Liver (tissue), 9 donors: ENCODE measurements around the gene MID1. TPM values are rescaled to one million over a fixed set of nuclear protein-coding genes. Genes with fewer than 3 reads are reported as not detected.

Experiments
- DNase-seq: peaks from one replicate; pipeline ENCODE4 v3.0.0-alpha.2; 2017; ENCODE audit warnings: low spot score
- H3K27ac ChIP-seq, 2 donors: one replicate each; pipeline ENCODE4 v1.7.0; 2013; ENCODE audit warnings: inconsistent platforms in 2 of 2, low read length in 2 of 2, control low read depth in 1 of 2, low read depth in 1 of 2, mild to moderate bottlenecking in 1 of 2
- H3K27me3 ChIP-seq, 4 donors: one replicate each; pipeline versions ENCODE4 v1.6.1 to v1.7.0; 2013; ENCODE audit warnings: low read length in 3 of 4, inconsistent platforms in 1 of 4, mild to moderate bottlenecking in 1 of 4, moderate library complexity in 1 of 4; ENCODE audit not compliant: control insufficient read depth in 4 of 4, insufficient read depth in 4 of 4
- H3K36me3 ChIP-seq, 4 donors: one replicate each; pipeline versions ENCODE4 v1.6.1 to v1.7.0; 2013; ENCODE audit warnings: low read length in 3 of 4, mild to moderate bottlenecking in 3 of 4, low read depth in 1 of 4, moderate library complexity in 1 of 4; ENCODE audit not compliant: control insufficient read depth in 4 of 4, insufficient read depth in 3 of 4
- H3K4me1 ChIP-seq, 4 donors: one replicate each; pipeline versions ENCODE4 v1.6.1 to v1.7.0; 2013; ENCODE audit warnings: low read length in 3 of 4, mild to moderate bottlenecking in 3 of 4, moderate library complexity in 1 of 4; ENCODE audit not compliant: control insufficient read depth in 4 of 4, insufficient read depth in 4 of 4
- H3K4me3 ChIP-seq, 3 donors: one replicate each; pipeline versions ENCODE4 v1.6.1 to v1.7.0; 2013; ENCODE audit warnings: low read length in 3 of 3, control low read depth in 1 of 3, low read depth in 1 of 3, mild to moderate bottlenecking in 1 of 3
- H3K9ac ChIP-seq, 2 donors: one replicate each; pipeline ENCODE4 v1.7.0; 2013; ENCODE audit warnings: low read length in 2 of 2, mild to moderate bottlenecking in 2 of 2, moderate library complexity in 2 of 2, control low read depth in 1 of 2, low read depth in 1 of 2
- H3K9me3 ChIP-seq, 4 donors: one replicate each; pipeline versions ENCODE4 v1.6.1 to v1.7.0; 2013; ENCODE audit warnings: low read length in 3 of 4; ENCODE audit not compliant: control insufficient read depth in 4 of 4
- EGR1 ChIP-seq, 2 donors: IDR thresholded peaks; 2 replicates each; pipeline ENCODE4 v1.6.1; 2016 to 2018; ENCODE audit warnings: antibody characterized with exemption in 2 of 2, low read depth in 2 of 2
- FOXA1 ChIP-seq: IDR thresholded peaks from 2 replicates; pipeline ENCODE4 v1.6.1; 2016; ENCODE audit warnings: antibody characterized with exemption
- FOXA2 ChIP-seq: IDR thresholded peaks from 2 replicates; pipeline ENCODE4 v1.6.1; 2016; ENCODE audit warnings: antibody characterized with exemption
- GABPA ChIP-seq, 2 donors: IDR thresholded peaks in 1 of 2; conservative IDR thresholded peaks in 1 of 2; 2 replicates each; pipeline ENCODE4 v1.6.1; 2016; ENCODE audit warnings: antibody characterized with exemption in 2 of 2, mild to moderate bottlenecking in 1 of 2, moderate library complexity in 1 of 2
- HNF4A ChIP-seq, 2 donors: conservative IDR thresholded peaks; 2 replicates each; pipeline ENCODE4 v1.6.1; 2016; ENCODE audit warnings: antibody characterized with exemption in 2 of 2, mild to moderate bottlenecking in 2 of 2
- HNF4G ChIP-seq: IDR thresholded peaks from 2 replicates; pipeline ENCODE4 v1.6.1; 2016; ENCODE audit warnings: antibody characterized with exemption
- JUND ChIP-seq, 2 donors: IDR thresholded peaks; 2 replicates each; pipeline ENCODE4 v1.6.1; 2016; ENCODE audit warnings: antibody characterized with exemption in 2 of 2
- NR2F2 ChIP-seq: IDR thresholded peaks from 2 replicates; pipeline ENCODE4 v1.6.1; 2016; ENCODE audit warnings: antibody characterized with exemption
- RAD21 ChIP-seq, 2 donors: IDR thresholded peaks; 2 replicates each; pipeline ENCODE4 v1.6.1; 2016; ENCODE audit warnings: antibody characterized with exemption in 2 of 2, mild to moderate bottlenecking in 2 of 2
- RXRA ChIP-seq, 2 donors: IDR thresholded peaks; 2 replicates each; pipeline ENCODE4 v1.6.1; 2017 to 2018; ENCODE audit warnings: antibody characterized with exemption in 2 of 2, mild to moderate bottlenecking in 1 of 2
- SP1 ChIP-seq: IDR thresholded peaks from 2 replicates; pipeline ENCODE4 v1.6.1; 2018; ENCODE audit warnings: antibody characterized with exemption, mild to moderate bottlenecking
- YY1 ChIP-seq: IDR thresholded peaks from 2 replicates; pipeline ENCODE4 v1.6.1; 2016; ENCODE audit warnings: antibody characterized with exemption, mild to moderate bottlenecking
- WGBS: extraction: QIAGEN DNeasy Blood & Tissue Kit; methylation state at CpG from one replicate; pipeline ENCODE4 v1.1.7; 2013; 5-methylcytosine and 5-hydroxymethylcytosine counted together
- polyA plus RNA-seq, 2 donors: library from polyadenylated mRNA; stranded (reverse) in 1 of 2; unstranded in 1 of 2; fragments of 200-250 nt in 1 of 2; fragments of >200 nt in 1 of 2; fragmentation: Nextera tagmentation in 1 of 2; extraction: Ambion mirVana in 1 of 2; gene quantifications; one replicate each; pipeline versions ENCODE4 v1.2.1 to v1.2.3, GENCODE V29; 2013 to 2015
- total RNA-seq, 2 donors: library from RNA; depleted of rRNA; stranded (reverse); fragments of >200 nt; gene quantifications; one replicate each; pipeline ENCODE4 v1.2.3, GENCODE V29; 2014
- TF ChIP-seq, protein P1 (sequence below): IDR thresholded peaks from 2 replicates; pipeline ENCODE4 v1.6.1; 2016; ENCODE audit warnings: antibody characterized with exemption
- TF ChIP-seq, protein P2 (sequence below): IDR thresholded peaks from 2 replicates; pipeline ENCODE4 v1.6.1; 2016; ENCODE audit warnings: antibody characterized with exemption, mild to moderate bottlenecking
- TF ChIP-seq, protein P3 (sequence below): fragments of 150-350 bp; IDR thresholded peaks from 2 replicates; pipeline ENCODE4 v1.5.1; 2017; ENCODE audit warnings: improper control_type of control experiment, low read depth, low read length; ENCODE audit not compliant: missing input control
- TF ChIP-seq, protein P4 (sequence below): IDR thresholded peaks from 2 replicates; pipeline ENCODE4 v1.6.1; 2016; ENCODE audit warnings: antibody characterized with exemption
- TF ChIP-seq, protein P5 (sequence below): IDR thresholded peaks from 2 replicates; pipeline ENCODE4 v1.6.1; 2016; ENCODE audit warnings: antibody characterized with exemption
- donor health status: healthy.
- donor health status: healthy.
- donor health status: healthy.
- donor health status: healthy.
- donor health status: healthy.

The MID1 gene
- total and polyA plus RNA-seq, 4 donors, result 1.8 to 7.9 (median 4.2) TPM

DNA sequence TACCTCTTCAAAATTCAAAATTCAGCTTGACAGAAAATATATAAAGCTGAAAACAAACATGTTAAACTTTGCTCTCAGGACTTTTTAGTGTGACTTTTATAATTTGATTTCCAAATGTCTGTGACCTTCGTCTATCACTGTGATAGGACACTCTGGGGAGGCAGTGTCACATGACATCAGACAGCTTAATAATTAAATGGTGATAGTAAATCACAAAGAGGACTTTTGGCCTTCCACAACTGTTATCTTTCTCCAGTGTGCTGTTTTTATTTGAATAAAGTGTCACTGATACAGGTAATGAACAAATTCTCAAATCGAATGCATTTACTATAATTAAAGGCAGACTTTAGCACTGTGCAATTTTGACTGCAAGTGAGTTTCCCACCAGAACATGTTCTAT lies 83.1 kb downstream of the MID1 start:
- no peak for TF ChIP-seq GABPA (IDR thresholded peaks at IDR 0.05 in 1 of 2, conservative IDR thresholded peaks at IDR 0.05 in 1 of 2)
- peak in 1 of 2 donors; percentile 9 for TF ChIP-seq RAD21 (IDR thresholded peaks at IDR 0.05)
- TF ChIP-seq HNF4G, result peak; percentile 40
- no peak for TF ChIP-seq FOXA2
- TF ChIP-seq HNF4A (conservative IDR thresholded peaks at IDR 0.05), result peak; percentile 78 to 82
- TF ChIP-seq NR2F2, result no peak
- TF ChIP-seq, protein P1, sequence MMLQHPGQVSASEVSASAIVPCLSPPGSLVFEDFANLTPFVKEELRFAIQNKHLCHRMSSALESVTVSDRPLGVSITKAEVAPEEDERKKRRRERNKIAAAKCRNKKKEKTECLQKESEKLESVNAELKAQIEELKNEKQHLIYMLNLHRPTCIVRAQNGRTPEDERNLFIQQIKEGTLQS, result no peak
- TF ChIP-seq SP1, result peak; percentile 79
- peak in 1 of 2 donors; percentile 29 for TF ChIP-seq JUND (IDR thresholded peaks at IDR 0.05)
- TF ChIP-seq, protein P2, sequence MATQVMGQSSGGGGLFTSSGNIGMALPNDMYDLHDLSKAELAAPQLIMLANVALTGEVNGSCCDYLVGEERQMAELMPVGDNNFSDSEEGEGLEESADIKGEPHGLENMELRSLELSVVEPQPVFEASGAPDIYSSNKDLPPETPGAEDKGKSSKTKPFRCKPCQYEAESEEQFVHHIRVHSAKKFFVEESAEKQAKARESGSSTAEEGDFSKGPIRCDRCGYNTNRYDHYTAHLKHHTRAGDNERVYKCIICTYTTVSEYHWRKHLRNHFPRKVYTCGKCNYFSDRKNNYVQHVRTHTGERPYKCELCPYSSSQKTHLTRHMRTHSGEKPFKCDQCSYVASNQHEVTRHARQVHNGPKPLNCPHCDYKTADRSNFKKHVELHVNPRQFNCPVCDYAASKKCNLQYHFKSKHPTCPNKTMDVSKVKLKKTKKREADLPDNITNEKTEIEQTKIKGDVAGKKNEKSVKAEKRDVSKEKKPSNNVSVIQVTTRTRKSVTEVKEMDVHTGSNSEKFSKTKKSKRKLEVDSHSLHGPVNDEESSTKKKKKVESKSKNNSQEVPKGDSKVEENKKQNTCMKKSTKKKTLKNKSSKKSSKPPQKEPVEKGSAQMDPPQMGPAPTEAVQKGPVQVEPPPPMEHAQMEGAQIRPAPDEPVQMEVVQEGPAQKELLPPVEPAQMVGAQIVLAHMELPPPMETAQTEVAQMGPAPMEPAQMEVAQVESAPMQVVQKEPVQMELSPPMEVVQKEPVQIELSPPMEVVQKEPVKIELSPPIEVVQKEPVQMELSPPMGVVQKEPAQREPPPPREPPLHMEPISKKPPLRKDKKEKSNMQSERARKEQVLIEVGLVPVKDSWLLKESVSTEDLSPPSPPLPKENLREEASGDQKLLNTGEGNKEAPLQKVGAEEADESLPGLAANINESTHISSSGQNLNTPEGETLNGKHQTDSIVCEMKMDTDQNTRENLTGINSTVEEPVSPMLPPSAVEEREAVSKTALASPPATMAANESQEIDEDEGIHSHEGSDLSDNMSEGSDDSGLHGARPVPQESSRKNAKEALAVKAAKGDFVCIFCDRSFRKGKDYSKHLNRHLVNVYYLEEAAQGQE, result peak; percentile 57
- TF ChIP-seq, protein P3, sequence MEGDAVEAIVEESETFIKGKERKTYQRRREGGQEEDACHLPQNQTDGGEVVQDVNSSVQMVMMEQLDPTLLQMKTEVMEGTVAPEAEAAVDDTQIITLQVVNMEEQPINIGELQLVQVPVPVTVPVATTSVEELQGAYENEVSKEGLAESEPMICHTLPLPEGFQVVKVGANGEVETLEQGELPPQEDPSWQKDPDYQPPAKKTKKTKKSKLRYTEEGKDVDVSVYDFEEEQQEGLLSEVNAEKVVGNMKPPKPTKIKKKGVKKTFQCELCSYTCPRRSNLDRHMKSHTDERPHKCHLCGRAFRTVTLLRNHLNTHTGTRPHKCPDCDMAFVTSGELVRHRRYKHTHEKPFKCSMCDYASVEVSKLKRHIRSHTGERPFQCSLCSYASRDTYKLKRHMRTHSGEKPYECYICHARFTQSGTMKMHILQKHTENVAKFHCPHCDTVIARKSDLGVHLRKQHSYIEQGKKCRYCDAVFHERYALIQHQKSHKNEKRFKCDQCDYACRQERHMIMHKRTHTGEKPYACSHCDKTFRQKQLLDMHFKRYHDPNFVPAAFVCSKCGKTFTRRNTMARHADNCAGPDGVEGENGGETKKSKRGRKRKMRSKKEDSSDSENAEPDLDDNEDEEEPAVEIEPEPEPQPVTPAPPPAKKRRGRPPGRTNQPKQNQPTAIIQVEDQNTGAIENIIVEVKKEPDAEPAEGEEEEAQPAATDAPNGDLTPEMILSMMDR, result no peak
- TF ChIP-seq RXRA (IDR thresholded peaks at IDR 0.05), result peak; percentile 11 to 60
- TF ChIP-seq, protein P4, sequence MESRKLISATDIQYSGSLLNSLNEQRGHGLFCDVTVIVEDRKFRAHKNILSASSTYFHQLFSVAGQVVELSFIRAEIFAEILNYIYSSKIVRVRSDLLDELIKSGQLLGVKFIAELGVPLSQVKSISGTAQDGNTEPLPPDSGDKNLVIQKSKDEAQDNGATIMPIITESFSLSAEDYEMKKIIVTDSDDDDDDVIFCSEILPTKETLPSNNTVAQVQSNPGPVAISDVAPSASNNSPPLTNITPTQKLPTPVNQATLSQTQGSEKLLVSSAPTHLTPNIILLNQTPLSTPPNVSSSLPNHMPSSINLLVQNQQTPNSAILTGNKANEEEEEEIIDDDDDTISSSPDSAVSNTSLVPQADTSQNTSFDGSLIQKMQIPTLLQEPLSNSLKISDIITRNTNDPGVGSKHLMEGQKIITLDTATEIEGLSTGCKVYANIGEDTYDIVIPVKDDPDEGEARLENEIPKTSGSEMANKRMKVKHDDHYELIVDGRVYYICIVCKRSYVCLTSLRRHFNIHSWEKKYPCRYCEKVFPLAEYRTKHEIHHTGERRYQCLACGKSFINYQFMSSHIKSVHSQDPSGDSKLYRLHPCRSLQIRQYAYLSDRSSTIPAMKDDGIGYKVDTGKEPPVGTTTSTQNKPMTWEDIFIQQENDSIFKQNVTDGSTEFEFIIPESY, result no peak
- TF ChIP-seq YY1, result peak; percentile 42
- H3K9ac ChIP-seq, result peak overlapping the region in 1 of 2 donors; percentile 53
- peaks cover 3 to 7% (median 5%) of the 10 kb centered on the region in 4 donors for H3K4me1 ChIP-seq
- H3K27me3 ChIP-seq, result no peaks in the 10 kb centered on the region
- no peaks in the 10 kb centered on the region for H3K9me3 ChIP-seq
- WGBS, result 23% methylated on average over 2 of the region's 2 CpGs
- H3K4me3 ChIP-seq, result no peak overlapping the region
- no peak for DNase-seq
- peak overlapping the region; percentile 52 to 90 for H3K27ac ChIP-seq
- no peaks in the 10 kb centered on the region for H3K36me3 ChIP-seq

DNA sequence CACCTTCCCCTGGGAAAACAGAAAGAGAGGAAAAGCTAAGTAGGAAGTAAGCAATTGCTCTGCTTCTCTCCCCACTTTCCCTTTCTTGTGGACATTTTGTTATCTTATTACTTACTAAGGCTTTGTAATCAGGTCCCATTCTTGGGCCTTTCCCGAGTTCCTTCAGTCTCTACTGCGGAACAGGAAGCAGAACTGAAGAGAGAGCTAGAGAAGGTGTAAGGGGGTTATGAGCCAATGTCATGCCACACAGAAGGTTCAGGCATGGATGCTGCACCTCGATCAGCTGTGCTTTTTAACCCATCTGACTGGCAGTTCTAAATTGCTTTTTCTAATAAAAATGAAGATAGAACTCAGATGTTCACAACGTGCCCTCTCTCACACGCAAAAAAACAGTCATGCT lies 83.6 kb downstream of the MID1 start:
- peak overlapping the region in 1 of 2 donors; percentile 53 for H3K9ac ChIP-seq
- H3K36me3 ChIP-seq, result no peaks in the 10 kb centered on the region
- peaks cover 3 to 7% (median 5%) of the 10 kb centered on the region in 4 donors for H3K4me1 ChIP-seq
- H3K27me3 ChIP-seq, result no peaks in the 10 kb centered on the region
- 26% methylated on average over 5 of the region's 5 CpGs for WGBS
- peak overlapping the region; percentile 52 to 90 for H3K27ac ChIP-seq
- DNase-seq, result no peak
- H3K4me3 ChIP-seq, result no peak overlapping the region
- H3K9me3 ChIP-seq, result no peaks in the 10 kb centered on the region
- TF ChIP-seq EGR1 (IDR thresholded peaks at IDR 0.05; ENCODE audit: low read depth in 2 of 2), result no peak
- TF ChIP-seq GABPA (IDR thresholded peaks at IDR 0.05 in 1 of 2, conservative IDR thresholded peaks at IDR 0.05 in 1 of 2), result no peak
- no peak for TF ChIP-seq JUND (IDR thresholded peaks at IDR 0.05)
- TF ChIP-seq FOXA1, result no peak
- TF ChIP-seq, protein P5, sequence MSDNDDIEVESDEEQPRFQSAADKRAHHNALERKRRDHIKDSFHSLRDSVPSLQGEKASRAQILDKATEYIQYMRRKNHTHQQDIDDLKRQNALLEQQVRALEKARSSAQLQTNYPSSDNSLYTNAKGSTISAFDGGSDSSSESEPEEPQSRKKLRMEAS, result no peak
- TF ChIP-seq, protein P1, result no peak
- no peak for TF ChIP-seq FOXA2
- no peak for TF ChIP-seq RXRA (IDR thresholded peaks at IDR 0.05)
- TF ChIP-seq HNF4A (conservative IDR thresholded peaks at IDR 0.05), result no peak
- TF ChIP-seq, protein P3, result no peak
- TF ChIP-seq, protein P2, result no peak
- TF ChIP-seq SP1, result no peak
